Measurements from ENCODE around the gene FLNB. TPM values are rescaled to one million over a fixed set of nuclear protein-coding genes. Genes with fewer than 3 reads are reported as not detected.

The FLNB gene
- total and polyA plus RNA-seq, 2 of the 13 experiments (the other 11 are each of a cell fraction or from before 2014, with no cell fraction given), result 106 to 130 TPM

- no peak for TF ChIP-seq MXD3 (CRISPR knock-in tag; IDR thresholded peaks at IDR 0.05)
- no peak for TF ChIP-seq SUZ12 (IDR thresholded peaks at IDR 0.05; ENCODE audit: low read depth, low read length)
- TF ChIP-seq ARHGAP35 (CRISPR knock-in tag; IDR thresholded peaks at IDR 0.05; ENCODE audit: borderline replicate concordance), result 0 out of 2 replicates have a peak, but pooled peaks have one; percentile 24
- TF ChIP-seq ZNF263 (CRISPR knock-in tag; IDR thresholded peaks at IDR 0.05), result no peak
- TF ChIP-seq ZNF704 (CRISPR knock-in tag; IDR thresholded peaks at IDR 0.05; ENCODE audit: borderline replicate concordance), result no peak
- TF ChIP-seq HIVEP1 (CRISPR knock-in tag; IDR thresholded peaks at IDR 0.05), result peak; percentile 39; the same call in 1 of the 2 replicates
- TF ChIP-seq ZNF33B (CRISPR knock-in tag; IDR thresholded peaks at IDR 0.05), result peak; percentile 66; the same call in 1 of the 2 replicates
- no peak for TF ChIP-seq ZBTB1 (CRISPR knock-in tag; IDR thresholded peaks at IDR 0.05; ENCODE audit: borderline replicate concordance)
- peak; percentile 61 for TF ChIP-seq NRL (CRISPR knock-in tag; IDR thresholded peaks at IDR 0.05; ENCODE audit: borderline replicate concordance)
- TF ChIP-seq ERF (CRISPR knock-in tag; IDR thresholded peaks at IDR 0.05), result peak; percentile 69; the same call in 1 of the 2 replicates
- TF ChIP-seq SNRNP70 (IDR thresholded peaks at IDR 0.05; ENCODE audit: low read depth, low read length), result no peak
- TF ChIP-seq ZNF589 (CRISPR knock-in tag; conservative IDR thresholded peaks at IDR 0.05), result no peak
- TF ChIP-seq ZNF75D (CRISPR knock-in tag; IDR thresholded peaks at IDR 0.05; ENCODE audit: borderline replicate concordance), result no peak
- TF ChIP-seq MAX (IDR thresholded peaks at IDR 0.05), result peak; percentile 66; the same call in 1 of the 2 replicates
- no peak for TF ChIP-seq NFE2 (CRISPR knock-in tag; IDR thresholded peaks at IDR 0.05)
- no peak for TF ChIP-seq CHD2 (IDR thresholded peaks at IDR 0.05; ENCODE audit: low read depth, low read length)
- TF ChIP-seq PTBP1 (IDR thresholded peaks at IDR 0.05; ENCODE audit: low read depth, low read length, poor library complexity, severe bottlenecking), result no peak
- TF ChIP-seq KLF6 (CRISPR knock-in tag; IDR thresholded peaks at IDR 0.05), result no peak
- peak; percentile 38; the same call in 1 of the 2 replicates for TF ChIP-seq SP4 (CRISPR knock-in tag; IDR thresholded peaks at IDR 0.05)
- TF ChIP-seq BATF2 (CRISPR knock-in tag; IDR thresholded peaks at IDR 0.05), result no peak
- 0 out of 2 replicates have a peak, but pooled peaks have one; percentile 7 for TF ChIP-seq TAF1 (CRISPR knock-in tag; IDR thresholded peaks at IDR 0.05)
- TF ChIP-seq ZBTB21 (CRISPR knock-in tag; IDR thresholded peaks at IDR 0.05), result no peak
- peak; percentile 80; the same call in 1 of the 2 replicates for TF ChIP-seq ZNF292 (CRISPR knock-in tag; IDR thresholded peaks at IDR 0.05; ENCODE audit: borderline replicate concordance, low read depth)
Observed at GRCh38 chr3:58175437-58176184, 167.4 kb downstream of the FLNB start (continued).
